Gastrocnemius medialis (tissue), 4 donors: Measurements from ENCODE around the gene EPHX1.

Experiments
- CTCF ChIP-seq, 5 experiments: fragments of 450-650 bp in 3 of 5; fragments of 200-600 bp in 2 of 5; sonication (generic) in 2 of 5; IDR thresholded peaks in 4 of 5; conservative IDR thresholded peaks in 1 of 5; 1 replicate in 4 of 5; 2 replicates in 1 of 5; pipeline ENCODE4 v1.5.1; 2016 to 2019; ENCODE audit warnings: antibody characterized with exemption in 5 of 5, mild to moderate bottlenecking in 3 of 5, moderate library complexity in 3 of 5
- POLR2A ChIP-seq, 2 donors: fragments of 450-650 bp; IDR thresholded peaks; one replicate each; pipeline ENCODE4 v1.6.1; 2017; ENCODE audit warnings: antibody characterized with exemption in 2 of 2, mild to moderate bottlenecking in 2 of 2, moderate library complexity in 2 of 2

GRCh38 chr1:225811622-225812487 is 1.9 kb downstream of the EPHX1 start:
- peak in 1 of 5 experiments; percentile 42 for TF ChIP-seq CTCF (IDR thresholded peaks at IDR 0.05 in 4 of 5, conservative IDR thresholded peaks at IDR 0.05 in 1 of 5)
- TF ChIP-seq POLR2A (IDR thresholded peaks at IDR 0.05) = no peak
